Natural killer cell (primary cell): ENCODE measurements around the gene MRS2. TPM values are rescaled to one million over a fixed set of nuclear protein-coding genes. Genes with fewer than 3 reads are reported as not detected.
"Not testable (repeated sequence)": the region's sequence is repeated elsewhere in the genome, so short reads cannot be mapped to it uniquely, and the experiment has no call there.

Source experiments
- ATAC-seq, 3 donors: fragments of 150-1000 bp in 2 of 3; fragments of 200-7000 bp in 1 of 3; cut with Tn5 transposase; 1 replicate in 1 of 3; 2 replicates in 2 of 3; pipeline ENCODE4 v1.10.0; 2021; ENCODE audit warnings: mild to moderate bottlenecking in 2 of 3, moderate library complexity in 2 of 3
- DNase-seq, 2 donors: peaks; one replicate each; pipeline versions ENCODE4 v3.0.0 to v3.0.0-alpha.2; 2013 to 2021; ENCODE audit warnings: mixed read lengths in 1 of 2
- H3K27ac ChIP-seq: one replicate; pipeline ENCODE4 v1.5.1; 2013; ENCODE audit warnings: mild to moderate bottlenecking, low read length
- H3K27me3 ChIP-seq: one replicate; pipeline ENCODE4 v1.6.1; 2013; ENCODE audit warnings: low read length; ENCODE audit not compliant: control insufficient read depth, insufficient read depth
- H3K36me3 ChIP-seq: one replicate; pipeline ENCODE4 v1.6.1; 2013; ENCODE audit warnings: low read length; ENCODE audit not compliant: control insufficient read depth, insufficient read depth
- H3K4me1 ChIP-seq: one replicate; pipeline ENCODE4 v1.6.1; 2013; ENCODE audit warnings: low read length; ENCODE audit not compliant: control insufficient read depth, insufficient read depth
- H3K4me3 ChIP-seq: one replicate; pipeline ENCODE4 v1.5.1; 2013; ENCODE audit warnings: low read length
- H3K9me3 ChIP-seq: one replicate; pipeline ENCODE4 v1.6.1; 2013; ENCODE audit warnings: low read length; ENCODE audit not compliant: control insufficient read depth, insufficient read depth
- H3K27ac Mint-ChIP-seq, 2 donors: one replicate each; pipeline ENCODE4 v1.8.0; 2022; ENCODE audit warnings: mild to moderate bottlenecking in 2 of 2, mixed read lengths in 2 of 2, moderate library complexity in 1 of 2
- H3K27me3 Mint-ChIP-seq, 2 donors: one replicate each; pipeline ENCODE4 v1.8.0; 2022; ENCODE audit warnings: low read depth in 2 of 2, mixed read lengths in 2 of 2
- H3K36me3 Mint-ChIP-seq: one replicate; pipeline ENCODE4 v1.8.0; 2022; ENCODE audit warnings: mixed read lengths
- H3K4me1 Mint-ChIP-seq, 2 donors: one replicate each; pipeline ENCODE4 v1.8.0; 2022; ENCODE audit warnings: mixed read lengths in 2 of 2
- H3K4me3 Mint-ChIP-seq: one replicate; pipeline ENCODE4 v1.8.0; 2022; ENCODE audit warnings: mild to moderate bottlenecking, moderate library complexity, mixed read lengths
- H3K9me3 Mint-ChIP-seq, 2 donors: one replicate each; pipeline ENCODE4 v1.8.0; 2022; ENCODE audit warnings: mixed read lengths in 2 of 2
- CTCF ChIP-seq: fragments of 200-600 bp; IDR thresholded peaks from one replicate; pipeline ENCODE4 v1.8.0; 2022; ENCODE audit warnings: antibody characterized with exemption
- WGBS: methylation state at CpG from one replicate; pipeline ENCODE4 v1.1.7; 2013; ENCODE audit warnings: missing lambda C conversion rate; ENCODE audit not compliant: insufficient coverage; 5-methylcytosine and 5-hydroxymethylcytosine counted together
- intact Hi-C: fragments of 100-400 bp; cut with micrococcal nuclease; formaldehyde crosslinking; loops from one replicate; pipeline ENCODE4 v1.14.2; 2022
- total RNA-seq, 4 donors: library from RNA; stranded (reverse); fragments of 120-200 nt in 1 of 4; gene quantifications; one replicate each; pipeline versions ENCODE4 v1.2.3 to v1.2.4, GENCODE V29; 2013 to 2022

Gene MRS2
- total RNA-seq, 3 donors from 2014 or later (not counting 1 experiment from before 2014, with no cell fraction given), result 9.0 to 12.8 (median 10.8) TPM

DNA sequence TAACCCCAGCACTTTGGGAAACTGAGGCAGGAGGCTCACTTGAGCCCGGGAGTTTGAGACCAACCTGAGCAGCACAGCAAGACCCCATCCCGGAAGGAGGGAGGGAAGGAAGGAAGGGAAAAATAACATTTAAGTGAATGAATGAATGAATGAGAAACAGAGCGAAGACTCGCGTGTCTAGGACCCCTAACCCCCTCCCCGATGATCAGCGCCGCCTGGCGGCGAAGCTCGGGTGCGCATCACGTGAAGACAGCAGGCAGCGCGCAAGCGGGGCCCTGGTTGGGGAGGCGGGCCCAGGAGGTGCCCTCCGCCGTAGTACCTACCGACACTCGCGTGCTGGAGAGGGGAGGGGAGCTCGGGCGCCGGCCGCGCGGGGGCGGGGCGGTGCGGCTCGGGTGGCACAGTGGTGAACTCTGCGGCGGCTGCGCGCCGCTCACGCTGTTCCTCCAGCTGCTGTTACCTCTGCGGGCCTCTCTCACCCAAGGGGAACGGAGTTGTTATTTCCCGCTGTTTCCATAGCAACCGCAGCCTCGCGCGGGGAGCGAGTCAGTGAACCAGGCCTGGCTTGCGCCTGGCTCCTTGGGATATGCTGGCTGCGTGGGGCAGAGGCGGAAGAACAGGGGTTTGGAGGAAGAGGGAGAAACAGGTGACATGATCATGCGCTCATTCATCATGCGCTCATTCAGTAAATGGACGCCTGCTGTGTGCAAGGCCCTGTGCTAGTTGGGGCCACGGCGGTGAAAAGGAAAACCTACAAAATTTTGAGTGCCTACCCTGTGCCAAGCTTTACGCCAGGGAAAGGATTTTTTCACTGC is 42.9 kb upstream of the MRS2 start:
- intact Hi-C loops, result no loop called here

GRCh38 chr6:24362363-24362762 is 40.4 kb upstream of the MRS2 start:
- peaks cover 23 to 44% of the 10 kb centered on the region in 2 donors for H3K27me3 Mint-ChIP-seq
- H3K9me3 ChIP-seq, H3K4me3 Mint-ChIP-seq, ATAC-seq, H3K27me3 ChIP-seq, H3K36me3 Mint-ChIP-seq, H3K27ac ChIP-seq, intact Hi-C loops, H3K36me3 ChIP-seq, H3K4me3 ChIP-seq, H3K9me3 Mint-ChIP-seq, H3K27ac Mint-ChIP-seq, DNase-seq: not testable (repeated sequence)
- 93% methylated on average over 5 of the region's 5 CpGs for WGBS
- H3K4me1 ChIP-seq, result peaks cover 18% of the 10 kb centered on the region
- H3K4me1 Mint-ChIP-seq, result peaks cover 15 to 21% of the 10 kb centered on the region in 2 donors

More for the DNA sequence above, 42.9 kb upstream of the MRS2 start:
- Mint-ChIP-seq H3K4me3 (peak overlapping the region; percentile 75), H3K36me3 (no peaks in the 10 kb centered on the region), H3K27ac (peak overlapping the region in 1 of 2 donors; percentile 63), H3K27me3 (peaks cover 20 to 38% of the 10 kb centered on the region in 2 donors), H3K4me1 (peaks cover 15 to 21% of the 10 kb centered on the region in 2 donors), H3K9me3 (no peaks in the 10 kb centered on the region)
- Histone ChIP-seq H3K27me3 (peaks cover 4% of the 10 kb centered on the region), H3K4me1 (peaks cover 19% of the 10 kb centered on the region), H3K36me3 (no peaks in the 10 kb centered on the region), H3K9me3 (no peaks in the 10 kb centered on the region), H3K4me3 (peak overlapping the region; percentile 12), H3K27ac (no peak overlapping the region)
- DNase-seq (peak; percentile 44 to 81), ATAC-seq (peak; percentile 81 to 86 (median 86))
- TF ChIP-seq CTCF, result peak; percentile 72
- 8% methylated on average over 55 of the region's 55 CpGs for WGBS

DNA sequence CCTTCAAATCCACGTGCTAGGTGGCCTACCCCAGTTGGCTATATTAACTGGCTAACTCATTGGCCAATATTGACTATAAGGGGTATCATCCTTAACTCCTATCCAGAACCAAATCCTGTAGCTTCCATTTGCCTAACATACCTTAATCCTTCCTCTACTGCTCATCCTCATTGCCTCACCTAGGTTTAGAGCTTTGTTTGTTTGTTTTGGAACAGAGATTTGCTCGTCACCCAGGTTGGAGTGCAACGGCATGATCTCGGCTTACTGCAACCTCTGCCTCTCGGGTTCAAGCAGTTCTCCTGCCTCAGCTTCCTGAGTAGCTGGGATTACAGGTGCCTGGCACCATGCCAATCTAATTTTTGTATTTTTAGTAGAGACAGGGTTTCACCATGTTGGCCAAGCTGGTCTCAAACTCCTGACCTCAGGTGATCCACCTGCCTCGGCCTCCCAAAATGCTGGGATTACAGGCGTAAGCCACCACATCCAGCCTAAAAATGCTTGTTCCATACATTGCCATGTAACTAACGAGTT is 37.6 kb upstream of the MRS2 start:
- H3K27me3 Mint-ChIP-seq, result peaks cover 27 to 45% of the 10 kb centered on the region in 2 donors
- H3K27ac Mint-ChIP-seq, H3K4me1 ChIP-seq, H3K27ac ChIP-seq, H3K4me3 ChIP-seq, DNase-seq, H3K27me3 ChIP-seq, ATAC-seq, intact Hi-C loops, H3K4me3 Mint-ChIP-seq, H3K9me3 Mint-ChIP-seq, H3K4me1 Mint-ChIP-seq, H3K36me3 Mint-ChIP-seq, H3K36me3 ChIP-seq, H3K9me3 ChIP-seq: not testable (repeated sequence)
- 89% methylated on average over 7 of the region's 8 CpGs for WGBS

DNA sequence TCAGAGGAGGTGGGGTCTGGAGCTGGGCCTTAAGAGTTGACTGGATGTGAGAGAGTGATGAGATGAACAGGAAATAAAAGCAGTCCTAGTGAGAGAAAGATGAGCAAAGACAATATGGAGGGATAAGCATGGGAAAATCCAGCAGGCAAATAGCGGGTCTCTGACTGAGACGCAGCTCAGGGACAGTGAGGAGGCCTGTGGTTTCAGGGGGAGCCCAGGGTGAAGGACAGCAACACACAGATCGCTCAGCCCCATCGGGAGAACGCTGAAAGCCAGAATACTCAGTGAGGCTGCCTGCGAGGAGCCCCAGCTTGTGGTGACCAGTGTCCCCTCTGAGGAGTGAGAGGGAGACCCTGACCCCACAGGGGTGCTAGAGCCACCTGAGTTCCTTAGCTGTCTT is 28.1 kb upstream of the MRS2 start:
- no peaks in the 10 kb centered on the region for H3K36me3 Mint-ChIP-seq
- no peak overlapping the region for H3K4me3 ChIP-seq
- no peaks in the 10 kb centered on the region for H3K27me3 ChIP-seq
- TF ChIP-seq CTCF, result no peak
- H3K36me3 ChIP-seq, result no peaks in the 10 kb centered on the region
- no peaks in the 10 kb centered on the region for H3K4me1 ChIP-seq
- H3K4me3 Mint-ChIP-seq, result no peak overlapping the region
- intact Hi-C loops, result no loop called here
- H3K27ac Mint-ChIP-seq, result no peak overlapping the region
- WGBS, result 89% methylated on average over 6 of the region's 6 CpGs
- DNase-seq (no peak), ATAC-seq (no peak)
- no peaks in the 10 kb centered on the region for H3K4me1 Mint-ChIP-seq
- H3K9me3 Mint-ChIP-seq, result no peaks in the 10 kb centered on the region
- peaks cover 9 to 15% of the 10 kb centered on the region in 2 donors for H3K27me3 Mint-ChIP-seq
- no peaks in the 10 kb centered on the region for H3K9me3 ChIP-seq
- H3K27ac ChIP-seq, result no peak overlapping the region
